ENCODE measurements around the gene KIF24.
"Not testable (repeated sequence)": the region's sequence is repeated elsewhere in the genome, so short reads cannot be mapped to it uniquely, and the experiment has no call there.

DNA sequence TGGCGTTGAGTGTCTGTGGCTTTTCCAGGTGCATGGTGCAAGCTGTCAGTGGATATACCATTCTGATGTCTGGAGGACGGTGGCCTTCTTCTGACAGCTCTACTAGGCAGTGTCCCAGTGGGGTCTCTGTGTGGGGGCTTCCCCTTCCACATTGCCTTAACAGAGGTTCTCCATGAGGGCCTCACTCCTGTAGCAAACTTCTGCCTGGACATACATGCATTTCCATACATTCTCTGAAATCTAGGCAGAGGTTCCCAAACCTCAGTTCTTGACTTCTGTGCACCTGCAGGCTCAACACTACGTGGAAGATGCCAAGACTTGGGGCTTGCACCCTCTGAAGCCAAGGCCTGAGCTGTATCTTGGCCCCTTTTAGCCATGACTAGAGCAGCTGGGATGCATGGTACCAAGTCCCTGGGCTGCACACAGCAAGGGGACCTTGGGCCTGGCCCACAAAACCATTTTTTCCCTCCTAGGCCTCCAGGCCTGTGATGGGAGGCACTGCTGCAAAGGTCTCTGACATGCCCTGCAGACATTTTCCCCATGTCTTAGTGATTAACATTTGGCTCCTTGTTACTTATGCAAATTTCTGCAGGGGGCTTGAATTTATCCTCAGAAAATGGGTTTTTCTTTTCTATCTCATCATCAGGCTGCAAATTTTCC lies 38.8 kb upstream of the KIF24 start:
- TF ChIP-seq POLR2A (IDR thresholded peaks at IDR 0.05) = not testable (repeated sequence)
- TF ChIP-seq, protein P1, sequence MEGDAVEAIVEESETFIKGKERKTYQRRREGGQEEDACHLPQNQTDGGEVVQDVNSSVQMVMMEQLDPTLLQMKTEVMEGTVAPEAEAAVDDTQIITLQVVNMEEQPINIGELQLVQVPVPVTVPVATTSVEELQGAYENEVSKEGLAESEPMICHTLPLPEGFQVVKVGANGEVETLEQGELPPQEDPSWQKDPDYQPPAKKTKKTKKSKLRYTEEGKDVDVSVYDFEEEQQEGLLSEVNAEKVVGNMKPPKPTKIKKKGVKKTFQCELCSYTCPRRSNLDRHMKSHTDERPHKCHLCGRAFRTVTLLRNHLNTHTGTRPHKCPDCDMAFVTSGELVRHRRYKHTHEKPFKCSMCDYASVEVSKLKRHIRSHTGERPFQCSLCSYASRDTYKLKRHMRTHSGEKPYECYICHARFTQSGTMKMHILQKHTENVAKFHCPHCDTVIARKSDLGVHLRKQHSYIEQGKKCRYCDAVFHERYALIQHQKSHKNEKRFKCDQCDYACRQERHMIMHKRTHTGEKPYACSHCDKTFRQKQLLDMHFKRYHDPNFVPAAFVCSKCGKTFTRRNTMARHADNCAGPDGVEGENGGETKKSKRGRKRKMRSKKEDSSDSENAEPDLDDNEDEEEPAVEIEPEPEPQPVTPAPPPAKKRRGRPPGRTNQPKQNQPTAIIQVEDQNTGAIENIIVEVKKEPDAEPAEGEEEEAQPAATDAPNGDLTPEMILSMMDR (IDR thresholded peaks at IDR 0.05) = not testable (repeated sequence)

Measured in transverse colon (tissue), 3 donors.